Epithelial cell of esophagus (primary cell): ENCODE measurements around the gene LIPC.

ENCODE experiments used
- DNase-seq: peaks from one replicate; pipeline ENCODE4 v3.0.0; 2010; ENCODE audit warnings: low read depth
- H3K4me3 ChIP-seq: 2 replicates; pipeline ENCODE4 v1.5.1; 2011; ENCODE audit warnings: mild to moderate bottlenecking, low read length, control low read depth
- CTCF ChIP-seq: IDR thresholded peaks from 2 replicates; pipeline ENCODE4 v1.5.1; 2011; ENCODE audit warnings: low read depth, mild to moderate bottlenecking, low read length, control low read depth, inconsistent platforms; ENCODE audit not compliant: insufficient read depth; ENCODE audit errors: missing control alignments

Gene LIPC

GRCh38 chr15:58544756-58545155 is 113.0 kb downstream of the LIPC start:
- no peak for TF ChIP-seq CTCF
- DNase-seq, result no peak
- H3K4me3 ChIP-seq, result no peak overlapping the region

DNA sequence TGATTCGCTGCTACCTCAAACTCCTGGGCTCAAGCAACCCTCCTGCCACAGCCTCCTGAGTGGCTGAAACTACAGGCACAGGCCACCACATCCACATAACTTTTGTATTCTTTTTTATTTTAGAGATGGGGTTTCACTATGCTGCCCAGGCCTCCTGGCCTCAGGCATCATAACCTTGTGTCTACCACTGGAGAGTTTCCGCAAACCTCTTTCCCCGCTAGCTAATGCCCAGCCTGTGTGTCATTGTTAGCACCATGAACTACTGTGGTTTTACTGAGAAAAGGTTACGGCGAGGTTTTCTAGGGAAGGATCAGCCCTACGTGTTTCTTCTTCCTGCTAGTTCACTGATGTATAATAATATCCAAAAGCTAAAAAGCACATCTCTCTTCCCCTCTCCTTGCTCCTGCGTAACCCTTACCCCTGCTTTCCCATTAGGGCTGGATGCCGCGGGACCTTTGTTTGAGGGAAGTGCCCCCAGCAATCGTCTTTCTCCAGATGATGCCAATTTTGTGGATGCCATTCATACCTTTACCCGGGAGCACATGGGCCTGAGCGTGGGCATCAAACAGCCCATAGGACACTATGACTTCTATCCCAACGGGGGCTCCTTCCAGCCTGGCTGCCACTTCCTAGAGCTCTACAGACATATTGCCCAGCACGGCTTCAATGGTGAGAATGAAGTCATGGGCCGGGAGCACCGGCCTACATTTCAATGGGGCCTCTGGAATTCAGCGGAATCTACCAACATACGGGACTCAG is 113.7 kb downstream of the LIPC start:
- TF ChIP-seq CTCF, result no peak
- DNase-seq, result no peak
- no peak overlapping the region for H3K4me3 ChIP-seq

DNA sequence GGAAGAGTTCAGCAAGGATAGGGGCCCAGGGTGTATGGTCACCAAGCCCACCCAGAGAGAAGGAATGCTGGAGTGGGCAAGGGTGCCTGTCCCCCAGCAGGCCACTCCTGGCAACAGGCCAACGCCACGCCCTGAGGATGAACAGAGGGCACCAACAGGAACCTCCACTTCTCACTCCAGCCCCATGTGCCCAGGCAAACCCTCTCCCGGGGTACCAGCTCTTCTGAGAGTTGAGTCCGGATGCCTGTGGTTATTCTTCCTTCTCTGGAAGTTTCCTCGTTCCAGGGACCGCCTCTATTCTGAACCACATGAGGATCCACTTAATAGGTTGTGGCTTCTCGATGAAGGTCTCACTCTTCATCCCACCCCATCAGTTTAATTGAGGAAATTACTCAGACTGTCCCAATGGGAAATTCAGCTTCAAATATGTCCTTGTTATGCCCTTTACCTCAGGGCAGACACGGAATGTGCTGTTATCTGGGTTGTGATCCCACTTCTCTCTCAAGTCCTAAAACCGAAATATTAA is 114.3 kb downstream of the LIPC start:
- no peak for DNase-seq
- no peak overlapping the region for H3K4me3 ChIP-seq
- TF ChIP-seq CTCF, result no peak

- no peak for TF ChIP-seq CTCF
- DNase-seq, result peak; percentile 80
- H3K4me3 ChIP-seq, result no peak overlapping the region
Measured at GRCh38 chr15:58546635-58547627, 115.1 kb downstream of the LIPC start.

DNA sequence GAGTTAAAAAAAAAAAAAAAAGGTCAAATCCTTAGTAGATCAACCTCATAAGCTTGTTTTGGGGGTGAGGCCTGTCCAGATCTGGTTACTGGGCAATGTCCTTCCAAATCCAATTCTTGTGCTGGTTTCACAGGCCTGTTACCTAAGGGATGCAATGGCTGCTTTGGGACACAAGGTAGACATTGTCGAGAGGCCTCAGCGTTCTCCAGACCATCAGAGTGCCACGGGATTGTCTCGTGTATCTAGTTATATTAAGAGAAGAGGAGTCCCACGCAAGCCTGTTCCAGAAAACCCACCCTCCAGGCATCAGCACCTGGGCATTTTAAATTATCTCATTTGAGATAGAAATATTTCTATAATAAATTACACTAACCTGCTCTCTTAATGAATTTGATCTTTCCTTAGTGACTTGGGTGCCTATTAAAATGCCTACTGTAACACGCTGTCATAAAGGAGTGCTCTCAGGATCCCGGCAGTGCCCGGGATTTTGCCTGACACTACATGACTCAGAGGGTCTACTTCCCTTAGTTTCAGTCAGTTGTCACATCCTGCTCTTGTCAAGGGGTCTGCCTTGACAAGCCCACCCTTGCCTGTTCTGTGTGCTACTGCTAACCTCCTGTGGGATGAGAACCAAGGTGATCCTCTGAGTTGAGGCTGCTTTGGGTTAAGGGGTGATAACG is 116.0 kb downstream of the LIPC start:
- DNase-seq, result no peak
- TF ChIP-seq CTCF, result no peak
- H3K4me3 ChIP-seq, result no peak overlapping the region

DNA sequence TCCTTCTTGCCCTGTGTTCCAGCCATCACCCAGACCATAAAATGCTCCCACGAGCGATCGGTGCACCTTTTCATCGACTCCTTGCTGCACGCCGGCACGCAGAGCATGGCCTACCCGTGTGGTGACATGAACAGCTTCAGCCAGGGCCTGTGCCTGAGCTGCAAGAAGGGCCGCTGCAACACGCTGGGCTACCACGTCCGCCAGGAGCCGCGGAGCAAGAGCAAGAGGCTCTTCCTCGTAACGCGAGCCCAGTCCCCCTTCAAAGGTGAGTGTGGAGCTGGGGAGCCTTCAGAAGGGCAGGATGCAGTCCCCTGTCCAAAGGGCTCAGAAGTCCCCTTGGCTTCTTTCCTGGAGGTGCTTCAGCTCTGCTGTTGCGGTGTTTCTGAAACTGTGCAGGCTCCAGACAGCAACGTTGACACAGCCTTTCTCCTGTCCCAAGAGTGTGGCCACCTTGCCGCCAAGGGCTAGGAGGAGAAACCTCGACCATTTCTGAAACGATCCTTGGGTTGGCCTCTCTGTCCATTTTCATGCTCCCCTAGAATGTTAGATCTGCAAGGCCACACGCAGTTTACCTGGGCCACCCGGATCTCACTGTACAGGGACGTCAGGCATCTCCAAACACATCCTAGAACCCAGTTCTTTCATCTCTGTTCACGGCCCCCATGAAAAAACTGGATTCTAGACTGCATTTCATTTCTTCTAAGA is 116.7 kb downstream of the LIPC start:
- TF ChIP-seq CTCF, result no peak
- DNase-seq, result no peak
- no peak overlapping the region for H3K4me3 ChIP-seq
